Limb (tissue), 2 donors: ENCODE data around the gene COL27A1.
A peak's percentile ranks its signal among the peaks of the same experiment; 100 is the strongest.

Experiments used
- DNase-seq, 2 donors: peaks; one replicate each; pipeline ENCODE4 v3.0.0-alpha.2; 2016; ENCODE audit errors: extremely low spot score in 2 of 2

The COL27A1 gene

GRCh38 chr9:114155263-114155994 lies at the start of gene COL27A1:
Gene COL27A1 (plus strand): TSS chr9:114155537. CDS start chr9:114155951, 414 bp downstream.
- DNase-seq: peak; percentile 85 to 96

- DNase-seq: no peak
These were observed 47.9 kb upstream of the COL27A1 start for GRCh38 chr9:114107286-114108001.

- peak; percentile 73 to 88 for DNase-seq
These were observed 47.1 kb upstream of the COL27A1 start for GRCh38 chr9:114108016-114108833.

GRCh38 chr9:114109124-114109523 lies 46.2 kb upstream of the COL27A1 start:
- no peak for DNase-seq

GRCh38 chr9:114110180-114110579 lies 45.2 kb upstream of the COL27A1 start:
- DNase-seq: no peak

GRCh38 chr9:114112325-114112724 lies 43.0 kb upstream of the COL27A1 start:
- DNase-seq: no peak

- DNase-seq: no peak
These were observed 42.4 kb upstream of the COL27A1 start for GRCh38 chr9:114112778-114113584.

GRCh38 chr9:114114364-114114763 lies 41.0 kb upstream of the COL27A1 start:
- DNase-seq: no peak

- no peak for DNase-seq
These were observed 39.6 kb upstream of the COL27A1 start for GRCh38 chr9:114115654-114116125.

GRCh38 chr9:114116126-114116747 lies 39.1 kb upstream of the COL27A1 start:
- no peak for DNase-seq

GRCh38 chr9:114117614-114117995 lies 37.7 kb upstream of the COL27A1 start:
- DNase-seq: no peak

- peak in 1 of 2 donors; percentile 68 for DNase-seq
These were observed 37.1 kb upstream of the COL27A1 start for GRCh38 chr9:114117996-114118830.

- DNase-seq: no peak
These were observed 35.8 kb upstream of the COL27A1 start for GRCh38 chr9:114119242-114120191.

GRCh38 chr9:114120192-114121014 lies 34.9 kb upstream of the COL27A1 start:
- DNase-seq: no peak

- no peak for DNase-seq
These were observed 33.9 kb upstream of the COL27A1 start for GRCh38 chr9:114121227-114122135.
